ENCODE data around the gene ERFL. TPM values are rescaled to one million over a fixed set of nuclear protein-coding genes. Genes with fewer than 3 reads are reported as not detected.

Gene ERFL
- total and polyA plus RNA-seq, 2 of the 8 experiments (the other 6 are each of a cell fraction or from before 2014, with no cell fraction given) = 0.12 TPM; not detected in 1

- Histone ChIP-seq H3K56ac (replicated peaks; ENCODE audit: insufficient read length, low read depth, low read length) (no peak overlapping the region), H2BK12ac (ENCODE audit: low read depth, low read length) (no peak overlapping the region), H4K8ac (ENCODE audit: extremely low read depth, insufficient read depth, low read length) (no peak overlapping the region), H3K36me3 (ENCODE audit: control insufficient read depth in 2 of 4, insufficient read depth in 4 of 4, low read length in 3 of 4) (peaks cover 0 to 5% (median 0%) of the 10 kb centered on the region in 4 experiments; a peak in 2 of 8 replicates), H3K27me3 (replicated peaks in 1 of 4; ENCODE audit: control insufficient read depth in 3 of 4, extremely low read depth in 1 of 4, insufficient read depth in 3 of 4, low read length in 3 of 4) (no peaks in the 10 kb centered on the region), H3K23ac (ENCODE audit: insufficient read length) (no peak overlapping the region), H3K79me2 (ENCODE audit: control insufficient read depth in 1 of 2, insufficient read depth in 2 of 2, low read length in 2 of 2) (no peaks in the 10 kb centered on the region), H3K14ac (ENCODE audit: insufficient read length) (no peak overlapping the region), H2BK15ac (ENCODE audit: low read length) (no peak overlapping the region), H3K4ac (replicated peaks; ENCODE audit: insufficient read length, low read depth, low read length) (no peak overlapping the region), H2AK5ac (ENCODE audit: low read depth, low read length) (no peak overlapping the region), H3K9ac (replicated peaks in 1 of 4; ENCODE audit: extremely low read depth in 1 of 4, low read depth in 3 of 4, low read length in 3 of 4) (no peak overlapping the region; a peak in 1 of 7 replicates), H2BK120ac (replicated peaks; ENCODE audit: low read depth, low read length) (no peak overlapping the region), H2BK5ac (ENCODE audit: low read depth, low read length) (no peak overlapping the region), H3K9me3 (ENCODE audit: insufficient read depth in 2 of 2, low read depth in 1 of 2, low read length in 1 of 2) (no peaks in the 10 kb centered on the region), H3K27ac (ENCODE audit: low read depth, low read length) (no peak overlapping the region), H3K79me1 (ENCODE audit: low read depth, low read length) (no peaks in the 10 kb centered on the region), H3K4me1 (replicated peaks in 1 of 4; ENCODE audit: control insufficient read depth in 3 of 4, insufficient read depth in 4 of 4, low read length in 3 of 4) (peaks cover 3 to 10% (median 6%) of the 10 kb centered on the region in 4 experiments), H3K23me2 (ENCODE audit: low read depth, low read length) (peaks cover 2% of the 10 kb centered on the region; the same call in 1 of the 2 replicates), H2BK20ac (ENCODE audit: low read length) (no peak overlapping the region), H4K20me1 (replicated peaks in 1 of 2; ENCODE audit: control insufficient read depth in 1 of 2, insufficient read depth in 2 of 2, low read length in 2 of 2) (no peaks in the 10 kb centered on the region), H3K4me3 (ENCODE audit: extremely low read depth in 1 of 4, insufficient read depth in 2 of 4, low read depth in 3 of 4, low read length in 4 of 4) (no peak overlapping the region), H3K4me2 (ENCODE audit: insufficient read depth in 1 of 2, low read depth in 2 of 2, low read length in 2 of 2) (no peak overlapping the region), H4K91ac (replicated peaks; ENCODE audit: insufficient read length, low read length) (no peak overlapping the region), H4K5ac (ENCODE audit: insufficient read length, low read depth, low read length) (no peak overlapping the region), H3K18ac (ENCODE audit: extremely low read depth, low read length) (no peak overlapping the region), H2AFZ (ENCODE audit: low read length) (no peak overlapping the region)
- 87% methylated on average over 7 of the region's 7 CpGs; no CpG with 5 or more reads in 1 of the 2 experiments for WGBS, 2 experiments (ENCODE audit: extremely low coverage in 1 of 2, insufficient coverage in 1 of 2, insufficient read length in 1 of 2, insufficient replicate concordance in 2 of 2, low coverage in 1 of 2, low lambda C conversion rate in 2 of 2, missing lambda C conversion rate in 1 of 2)
- TF ChIP-seq TCF12 (IDR thresholded peaks at IDR 0.05; ENCODE audit: low read depth, low read length) (no peak), EZH2 (IDR thresholded peaks at IDR 0.05; ENCODE audit: low read depth, low read length, severe bottlenecking) (no peak)
- TF ChIP-seq, protein P1, sequence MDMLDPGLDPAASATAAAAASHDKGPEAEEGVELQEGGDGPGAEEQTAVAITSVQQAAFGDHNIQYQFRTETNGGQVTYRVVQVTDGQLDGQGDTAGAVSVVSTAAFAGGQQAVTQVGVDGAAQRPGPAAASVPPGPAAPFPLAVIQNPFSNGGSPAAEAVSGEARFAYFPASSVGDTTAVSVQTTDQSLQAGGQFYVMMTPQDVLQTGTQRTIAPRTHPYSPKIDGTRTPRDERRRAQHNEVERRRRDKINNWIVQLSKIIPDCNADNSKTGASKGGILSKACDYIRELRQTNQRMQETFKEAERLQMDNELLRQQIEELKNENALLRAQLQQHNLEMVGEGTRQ (IDR thresholded peaks at IDR 0.05; ENCODE audit: low read length) = no peak
- POLR2A ChIA-PET (ENCODE audit: partially characterized antibody) = interaction anchor here (1.0 to 6.1 kb wide), 4 partner anchors 18 to 85 kb away, joined by 3 to 54 read pairs (median 16); no protein-coding TSS in a partner anchor
- FAIRE-seq = no peak
- no peak for DNase-seq (ENCODE audit: low read depth in 1 of 2, low spot score in 2 of 2)
- CTCF ChIA-PET (ENCODE audit: partially characterized antibody) = interaction anchor here (0.9 to 3.4 kb wide), 5 partner anchors 10 to 53 kb away, joined by 3 to 25 read pairs (median 5); partner anchors contain the start of gene ATP1A3
Observed at GRCh38 chr19:41955521-41955920, 27.3 kb upstream of the ERFL start.

Data from H1 (cell line).